ENCODE measurements around the gene TTLL11. TPM values are rescaled to one million over a fixed set of nuclear protein-coding genes. Genes with fewer than 3 reads are reported as not detected.
A peak's percentile ranks its signal among the peaks of the same experiment; 100 is the strongest.

Gene TTLL11
- total RNA-seq, 4 donors from 2014 or later = 3.2 to 11.8 (median 9.0) TPM

DNA sequence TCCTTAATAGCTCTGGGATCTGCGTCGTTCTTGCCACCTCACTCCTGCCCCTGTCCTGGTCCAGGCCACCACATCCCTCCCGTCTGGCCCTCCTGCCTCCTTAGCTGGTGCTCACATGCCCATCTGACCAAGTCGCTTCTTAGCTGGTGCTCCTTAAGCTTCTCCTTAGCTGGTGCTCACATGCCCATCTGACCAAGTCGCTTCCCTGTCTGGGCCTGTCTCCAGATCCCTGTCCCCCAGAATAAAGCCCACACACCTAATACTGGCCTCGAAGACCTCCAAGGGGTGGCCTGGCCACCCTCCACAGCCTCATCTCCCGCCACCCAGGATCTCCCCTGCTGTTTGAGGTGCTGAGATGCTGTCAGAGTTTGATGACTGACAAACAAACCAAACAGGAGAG lies 31.4 kb upstream of the TTLL11 start:
- peaks cover 20 to 35% (median 21%) of the 10 kb centered on the region in 3 donors for H3K4me1 ChIP-seq
- no peaks in the 10 kb centered on the region for H3K9me3 ChIP-seq
- WGBS, 2 donors = 66 to 72% methylated on average over 6 of the region's 7 CpGs
- no peak overlapping the region for H3K4me3 ChIP-seq
- DNase-seq = no peak
- H3K36me3 ChIP-seq = no peaks in the 10 kb centered on the region
- intact Hi-C loops (cut with DNase I) = loop anchor here (5.0 to 10.0 kb wide), 3 partner anchors 228 to 680 kb away; partner anchors contain the start of gene OR1K1
- H3K27ac ChIP-seq = no peak overlapping the region
- no peak for TF ChIP-seq POLR2A (IDR thresholded peaks at IDR 0.05)
- TF ChIP-seq, protein P1, sequence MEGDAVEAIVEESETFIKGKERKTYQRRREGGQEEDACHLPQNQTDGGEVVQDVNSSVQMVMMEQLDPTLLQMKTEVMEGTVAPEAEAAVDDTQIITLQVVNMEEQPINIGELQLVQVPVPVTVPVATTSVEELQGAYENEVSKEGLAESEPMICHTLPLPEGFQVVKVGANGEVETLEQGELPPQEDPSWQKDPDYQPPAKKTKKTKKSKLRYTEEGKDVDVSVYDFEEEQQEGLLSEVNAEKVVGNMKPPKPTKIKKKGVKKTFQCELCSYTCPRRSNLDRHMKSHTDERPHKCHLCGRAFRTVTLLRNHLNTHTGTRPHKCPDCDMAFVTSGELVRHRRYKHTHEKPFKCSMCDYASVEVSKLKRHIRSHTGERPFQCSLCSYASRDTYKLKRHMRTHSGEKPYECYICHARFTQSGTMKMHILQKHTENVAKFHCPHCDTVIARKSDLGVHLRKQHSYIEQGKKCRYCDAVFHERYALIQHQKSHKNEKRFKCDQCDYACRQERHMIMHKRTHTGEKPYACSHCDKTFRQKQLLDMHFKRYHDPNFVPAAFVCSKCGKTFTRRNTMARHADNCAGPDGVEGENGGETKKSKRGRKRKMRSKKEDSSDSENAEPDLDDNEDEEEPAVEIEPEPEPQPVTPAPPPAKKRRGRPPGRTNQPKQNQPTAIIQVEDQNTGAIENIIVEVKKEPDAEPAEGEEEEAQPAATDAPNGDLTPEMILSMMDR (IDR thresholded peaks at IDR 0.05) = no peak
- H3K27me3 ChIP-seq = peaks cover 0 to 39% (median 5%) of the 10 kb centered on the region in 4 donors

DNA sequence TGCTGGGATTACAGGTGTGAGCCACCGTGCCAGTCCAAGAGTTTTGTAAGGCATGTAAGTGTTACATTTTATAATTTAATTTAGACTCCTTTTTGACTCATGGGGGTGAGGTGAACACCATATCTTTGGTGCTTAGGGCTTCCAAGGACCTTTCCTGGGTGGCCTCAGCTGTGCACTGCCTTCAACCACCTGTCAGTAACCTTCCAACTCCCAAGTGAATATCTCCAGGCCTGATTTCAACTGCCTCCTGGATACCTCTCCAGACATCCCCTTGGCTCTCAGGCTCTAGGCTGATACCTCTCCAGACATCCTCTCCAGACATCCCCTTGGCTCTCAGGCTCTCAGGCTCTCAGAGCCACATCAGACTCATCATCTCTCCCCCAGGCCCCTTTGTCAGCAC lies 30.9 kb upstream of the TTLL11 start:
- H3K9me3 ChIP-seq = no peaks in the 10 kb centered on the region
- 93 to 94% methylated on average over 1 of the region's 1 CpG for WGBS, 2 donors
- TF ChIP-seq, protein P1 (IDR thresholded peaks at IDR 0.05) = no peak
- TF ChIP-seq POLR2A (IDR thresholded peaks at IDR 0.05) = no peak
- no peak for DNase-seq
- peaks cover 0 to 39% (median 5%) of the 10 kb centered on the region in 4 donors for H3K27me3 ChIP-seq
- no peak overlapping the region for H3K4me3 ChIP-seq
- H3K4me1 ChIP-seq = peaks cover 20 to 35% (median 21%) of the 10 kb centered on the region in 3 donors
- H3K36me3 ChIP-seq = no peaks in the 10 kb centered on the region
- H3K27ac ChIP-seq = no peak overlapping the region
- intact Hi-C loops (cut with DNase I) = loop anchor here (5.0 to 10.0 kb wide), 3 partner anchors 228 to 681 kb away; partner anchors contain the start of gene OR1K1

DNA sequence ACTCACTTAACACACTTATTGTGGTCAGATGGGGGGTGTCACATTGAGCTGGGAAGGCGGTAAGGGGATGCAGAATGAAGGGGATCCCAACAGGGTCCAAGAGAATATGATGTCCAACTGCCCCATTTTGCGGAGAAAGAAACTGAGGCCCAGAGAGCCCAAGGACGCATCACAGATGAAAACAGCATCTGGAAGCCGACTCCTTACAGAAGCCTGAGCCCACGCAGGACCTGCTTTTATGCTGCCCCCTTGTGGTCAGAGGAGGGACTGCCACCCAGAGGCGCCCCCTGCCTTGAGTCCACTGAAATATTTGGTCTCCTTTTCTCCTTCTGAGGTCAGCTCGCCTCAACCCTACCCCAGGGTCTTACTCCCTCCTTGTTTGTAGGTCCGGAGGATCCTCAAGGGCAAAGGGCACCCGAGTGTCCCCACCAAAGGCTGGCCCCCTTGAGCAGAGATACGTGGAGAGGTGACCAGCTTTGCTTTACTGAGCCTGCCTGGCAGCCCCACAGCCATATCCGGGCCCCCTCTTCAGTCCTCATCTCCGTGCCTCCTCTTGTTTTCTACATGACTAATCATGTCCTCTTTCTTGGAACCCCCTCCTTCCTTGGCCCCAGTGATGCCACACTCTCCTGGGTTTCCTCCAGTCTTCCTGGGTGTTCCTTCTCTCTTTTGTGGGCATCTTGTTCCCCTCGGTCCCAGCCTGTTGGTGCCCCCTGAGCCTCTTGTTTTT lies 30.0 kb upstream of the TTLL11 start:
- TF ChIP-seq, protein P1 (IDR thresholded peaks at IDR 0.05) = peak; percentile 86 to 97 (median 94)
- TF ChIP-seq POLR2A (IDR thresholded peaks at IDR 0.05) = no peak
- Histone ChIP-seq H3K4me3 (no peak overlapping the region), H3K27me3 (peaks cover 0 to 39% (median 5%) of the 10 kb centered on the region in 4 donors), H3K9me3 (no peaks in the 10 kb centered on the region), H3K27ac (no peak overlapping the region), H3K36me3 (no peaks in the 10 kb centered on the region), H3K4me1 (peaks cover 20 to 35% (median 21%) of the 10 kb centered on the region in 3 donors)
- intact Hi-C loops (cut with DNase I) = loop anchor here (5.0 to 10.0 kb wide), 3 partner anchors 229 to 682 kb away; partner anchors contain the start of gene OR1K1
- no peak for DNase-seq
- 17 to 19% methylated on average over 7 to 13 of the region's 13 CpGs for WGBS, 2 donors

DNA sequence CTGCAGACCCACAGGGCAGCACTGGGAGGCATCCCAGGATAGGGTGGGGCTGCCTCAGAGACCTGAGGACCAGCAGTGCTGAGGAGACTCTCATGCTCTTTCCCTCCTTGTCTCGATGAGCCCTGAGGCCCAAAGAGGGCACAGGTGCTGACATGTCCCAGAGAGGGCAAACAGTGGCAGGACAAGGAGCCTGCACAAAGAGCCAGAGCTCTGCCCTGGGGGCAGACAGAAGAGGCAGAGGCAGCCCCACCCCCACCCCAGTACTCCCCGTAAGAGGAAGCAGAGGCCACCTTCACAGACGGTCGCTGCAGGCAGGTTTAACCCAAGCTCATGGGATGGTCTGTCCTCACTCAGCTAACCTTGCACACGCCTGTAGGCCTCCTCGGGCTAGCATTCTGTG lies 29.4 kb upstream of the TTLL11 start:
- H3K9me3 ChIP-seq = no peaks in the 10 kb centered on the region
- peaks cover 0 to 34% (median 5%) of the 10 kb centered on the region in 4 donors for H3K27me3 ChIP-seq
- WGBS, 2 donors = 0 to 21% methylated on average over 1 to 3 of the region's 6 CpGs
- TF ChIP-seq, protein P1 (IDR thresholded peaks at IDR 0.05) = no peak
- TF ChIP-seq POLR2A (IDR thresholded peaks at IDR 0.05) = no peak
- intact Hi-C loops (cut with DNase I) = loop anchor here (5.0 to 10.0 kb wide), 3 partner anchors 230 to 682 kb away; partner anchors contain the start of gene OR1K1
- H3K27ac ChIP-seq = no peak overlapping the region
- H3K4me3 ChIP-seq = no peak overlapping the region
- no peaks in the 10 kb centered on the region for H3K36me3 ChIP-seq
- no peak for DNase-seq
- H3K4me1 ChIP-seq = peaks cover 20 to 35% (median 21%) of the 10 kb centered on the region in 3 donors

DNA sequence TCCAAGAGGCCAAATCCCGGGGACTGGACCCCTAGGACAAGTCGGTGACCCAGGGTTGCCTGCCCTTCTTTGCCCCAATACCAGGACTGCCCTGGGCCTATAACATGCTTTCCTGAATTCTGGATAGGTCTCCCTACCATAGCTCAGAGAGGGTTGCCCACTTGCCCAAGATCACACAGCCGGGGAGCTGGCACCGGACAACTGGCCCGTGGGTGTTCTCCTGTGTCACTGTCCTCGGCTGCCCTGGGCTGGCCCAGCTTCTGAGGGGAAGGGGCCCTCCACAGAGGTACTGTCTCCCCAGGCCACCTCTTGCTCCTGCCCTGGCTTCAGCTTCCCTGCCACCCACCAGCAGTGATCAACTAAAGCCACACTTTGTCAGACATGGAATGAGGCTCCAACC lies 28.8 kb upstream of the TTLL11 start:
- Histone ChIP-seq H3K4me1 (peaks cover 20 to 31% (median 20%) of the 10 kb centered on the region in 3 donors), H3K4me3 (no peak overlapping the region), H3K27me3 (peaks cover 0 to 28% (median 5%) of the 10 kb centered on the region in 4 donors), H3K27ac (no peak overlapping the region), H3K9me3 (no peaks in the 10 kb centered on the region), H3K36me3 (no peaks in the 10 kb centered on the region)
- intact Hi-C loops (cut with DNase I) = loop anchor here (5.0 to 10.0 kb wide), 3 partner anchors 230 to 683 kb away; partner anchors contain the start of gene OR1K1
- TF ChIP-seq, protein P1 (IDR thresholded peaks at IDR 0.05) = no peak
- TF ChIP-seq POLR2A (IDR thresholded peaks at IDR 0.05) = no peak
- 90 to 100% methylated on average over 1 to 5 of the region's 6 CpGs for WGBS, 2 donors
- DNase-seq = no peak
